ENCODE data around the gene IL5RA.

Gene IL5RA, protein sequence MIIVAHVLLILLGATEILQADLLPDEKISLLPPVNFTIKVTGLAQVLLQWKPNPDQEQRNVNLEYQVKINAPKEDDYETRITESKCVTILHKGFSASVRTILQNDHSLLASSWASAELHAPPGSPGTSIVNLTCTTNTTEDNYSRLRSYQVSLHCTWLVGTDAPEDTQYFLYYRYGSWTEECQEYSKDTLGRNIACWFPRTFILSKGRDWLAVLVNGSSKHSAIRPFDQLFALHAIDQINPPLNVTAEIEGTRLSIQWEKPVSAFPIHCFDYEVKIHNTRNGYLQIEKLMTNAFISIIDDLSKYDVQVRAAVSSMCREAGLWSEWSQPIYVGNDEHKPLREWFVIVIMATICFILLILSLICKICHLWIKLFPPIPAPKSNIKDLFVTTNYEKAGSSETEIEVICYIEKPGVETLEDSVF

DNA sequence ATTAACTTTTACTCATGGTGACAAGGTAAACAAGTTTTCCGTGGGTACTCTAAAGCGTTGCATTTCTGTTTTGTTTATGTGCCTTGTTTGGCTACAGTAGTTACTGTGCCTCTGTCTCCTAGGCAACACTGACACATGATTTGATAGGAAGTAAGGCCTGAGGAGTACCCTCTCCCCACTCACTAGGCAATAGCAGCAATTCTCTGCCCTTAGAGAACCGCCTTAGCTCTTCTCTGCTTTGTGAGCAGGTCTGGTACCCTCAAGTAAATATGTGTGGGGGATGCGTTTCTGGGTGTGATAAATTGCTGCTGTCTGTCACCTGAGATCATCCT is at the start of gene IL5RA:
TSS of gene IL5RA (minus strand) at position 76 of the 332 bp plus-strand sequence. CDS start 5,390 bp downstream, outside the sequence.
- DNase-seq: no peak

DNA sequence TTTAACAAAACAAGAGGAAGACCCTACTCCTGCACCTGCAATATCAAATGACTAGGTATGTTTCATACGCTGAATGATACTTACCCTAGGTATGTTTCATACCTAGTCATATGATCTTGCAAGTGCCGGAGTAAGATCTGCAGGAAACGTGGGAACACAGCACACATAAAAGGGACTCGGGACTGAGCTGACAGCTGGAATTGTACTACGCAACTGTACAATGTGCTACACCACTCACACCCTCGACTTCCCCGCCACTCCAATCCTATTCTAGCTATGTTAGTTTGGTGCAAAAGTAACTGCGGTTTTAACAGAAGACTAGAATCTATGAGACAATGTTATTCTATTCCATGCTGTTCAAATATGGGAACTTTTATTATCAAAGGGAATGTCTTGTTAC is 47.3 kb upstream of the IL5RA start:
- DNase-seq: no peak

DNA sequence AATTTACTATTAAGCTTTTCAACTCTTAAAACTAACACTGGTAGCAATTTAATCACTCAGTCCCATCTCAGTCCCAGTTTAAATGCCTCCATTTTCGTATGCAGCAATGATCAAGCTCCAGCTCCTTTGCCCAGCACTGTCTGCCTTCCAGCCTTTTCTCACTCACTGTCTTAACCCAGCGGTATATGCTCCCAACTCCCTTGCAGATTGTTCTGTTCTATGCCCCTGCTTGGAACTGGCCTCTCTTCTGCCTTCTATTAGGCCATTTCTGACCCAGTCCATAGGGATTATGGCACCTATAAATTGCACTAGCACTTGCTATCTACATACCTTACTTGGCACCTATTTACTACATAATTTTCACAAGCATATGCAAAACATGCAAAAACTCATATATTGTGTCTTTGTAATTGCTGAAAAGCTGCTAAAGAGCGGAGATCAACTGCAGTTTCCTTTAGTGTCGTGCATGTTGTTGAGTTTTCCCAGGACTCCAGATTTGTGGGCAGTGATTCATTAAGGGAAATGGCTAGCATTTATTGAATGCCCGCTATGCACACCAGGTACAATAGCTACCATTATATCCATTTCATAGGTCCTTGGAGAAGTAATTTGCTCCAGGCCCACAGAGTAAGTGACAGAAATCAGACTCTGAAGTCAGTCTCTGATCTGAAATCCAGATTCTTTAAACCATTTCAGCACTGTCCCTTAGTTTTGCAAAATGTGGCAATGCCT is 44.9 kb upstream of the IL5RA start:
- DNase-seq: no peak

DNA sequence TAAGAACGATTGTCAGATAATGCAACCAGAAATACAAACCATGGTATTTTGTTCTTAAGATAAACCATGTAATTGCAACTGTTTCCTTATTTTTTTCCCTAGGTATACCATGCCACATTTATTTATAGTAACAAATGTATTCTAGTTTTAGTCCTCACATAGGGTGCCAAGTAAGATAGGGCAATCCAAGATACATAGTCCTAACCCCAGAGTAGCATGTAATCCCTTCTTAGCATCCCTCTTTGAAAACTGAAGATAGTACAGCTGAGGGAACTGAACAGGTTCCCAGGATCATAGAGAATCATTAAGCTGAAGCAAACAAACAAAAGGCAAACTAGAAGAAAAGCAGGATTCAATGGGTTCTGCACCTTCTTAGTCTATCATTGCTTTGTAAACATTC is 41.3 kb upstream of the IL5RA start:
- DNase-seq: no peak

DNA sequence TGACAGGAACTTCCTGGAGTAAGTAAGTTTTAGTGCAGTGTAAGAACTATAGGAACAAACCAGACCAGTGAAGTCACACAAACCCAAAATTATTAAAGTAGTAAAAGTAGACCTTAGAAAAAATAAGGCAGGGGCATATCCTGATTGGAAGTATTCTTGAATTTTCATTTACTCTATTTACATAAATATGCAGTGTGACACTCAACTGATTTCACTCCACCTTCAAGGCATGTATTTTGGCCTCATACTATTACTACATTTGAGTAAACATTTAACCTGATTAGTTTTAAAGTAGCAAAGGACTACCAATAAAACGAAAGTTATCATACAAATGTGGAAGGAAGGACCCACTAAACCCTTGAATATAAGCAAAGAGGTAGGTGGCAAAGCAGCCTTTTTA is 39.4 kb upstream of the IL5RA start:
- DNase-seq: no peak

DNA sequence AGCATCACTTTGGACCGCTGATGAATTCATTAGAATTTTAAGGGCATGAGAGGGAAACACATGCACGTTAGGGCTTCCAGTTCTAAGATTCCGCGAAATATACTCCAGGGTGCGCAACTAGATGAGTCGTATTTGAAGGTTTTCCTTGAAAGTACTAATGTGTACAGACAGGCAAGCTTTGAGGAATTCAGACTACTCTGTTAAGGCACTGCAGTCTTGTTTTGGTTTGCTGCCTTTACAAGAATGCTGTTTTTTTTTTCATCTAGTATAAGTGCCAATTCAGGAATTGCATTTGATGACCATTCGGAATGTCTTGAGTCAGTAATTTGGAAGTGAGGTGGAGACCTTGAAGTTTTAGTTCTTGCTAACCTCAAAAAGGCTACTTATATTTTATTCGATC is 35.7 kb upstream of the IL5RA start:
- peak; percentile 30 for DNase-seq

DNA sequence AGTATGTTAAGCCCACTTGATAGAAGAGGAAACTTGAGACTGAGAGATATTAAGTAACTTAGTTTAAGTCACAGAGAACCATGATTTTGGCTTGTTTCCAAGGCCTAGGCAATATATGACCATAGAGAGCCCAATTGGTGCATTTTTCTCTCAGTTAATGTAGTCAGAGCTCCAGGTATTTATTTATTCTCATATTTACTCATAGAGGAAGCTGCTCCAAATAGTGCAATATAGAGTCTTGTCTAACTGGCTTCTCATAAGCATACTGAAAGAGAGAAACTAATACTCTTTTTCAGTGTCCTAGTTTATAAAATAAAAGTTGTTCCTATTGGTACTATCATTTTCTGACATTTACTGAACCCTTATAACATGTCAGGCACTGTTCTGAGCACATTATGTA is 31.8 kb upstream of the IL5RA start:
- no peak for DNase-seq

DNA sequence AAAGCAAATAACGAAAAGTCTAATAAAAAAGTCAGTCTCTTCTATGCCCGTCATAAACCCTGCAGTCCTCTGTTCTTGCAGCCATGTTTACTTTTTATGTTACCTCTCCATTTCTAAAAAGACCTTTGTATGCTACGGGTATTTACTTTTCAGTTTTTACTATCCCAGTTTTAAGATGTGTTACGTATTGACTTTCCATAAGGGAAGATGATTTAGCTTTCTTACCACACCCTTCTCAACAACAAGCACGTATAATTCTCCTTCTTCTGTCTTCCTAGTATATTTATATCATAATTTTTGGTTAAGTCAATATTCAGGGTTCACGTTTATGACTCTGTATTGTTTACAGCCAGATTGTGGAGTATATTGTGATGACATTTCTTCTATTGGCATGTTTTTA is 27.4 kb upstream of the IL5RA start:
- DNase-seq: no peak

DNA sequence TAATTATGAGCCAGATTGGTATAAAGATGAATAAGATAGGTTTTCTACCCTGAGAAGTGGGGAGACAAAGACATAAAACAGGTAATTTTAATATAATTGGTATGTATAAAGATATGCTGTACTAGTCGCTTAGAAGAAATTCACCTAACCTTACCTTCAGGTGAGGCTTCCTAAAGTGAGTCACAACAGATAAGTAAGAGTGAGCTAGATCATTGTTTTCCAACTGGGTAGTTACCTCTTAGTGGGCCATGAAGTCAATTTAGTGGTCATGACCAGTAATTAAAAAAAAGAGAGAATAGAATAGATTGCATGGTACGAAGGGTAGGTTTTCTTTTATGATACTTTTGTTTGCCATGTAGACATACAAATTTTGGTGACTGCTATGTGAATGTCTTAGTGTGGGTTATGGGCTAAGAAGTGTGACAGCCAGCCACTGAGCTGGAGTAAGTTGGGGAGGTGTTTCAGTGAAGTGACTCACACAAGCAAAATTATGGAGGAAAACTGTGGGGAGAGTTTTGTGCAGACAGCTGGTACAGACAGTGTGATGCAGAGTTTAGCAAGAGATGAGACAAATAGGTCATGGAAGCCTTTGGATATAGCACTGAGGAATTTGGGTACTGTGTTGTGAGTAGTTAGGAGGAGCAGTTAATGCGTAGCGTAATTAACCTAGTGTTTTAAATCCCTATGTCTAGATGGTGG is 24.7 kb upstream of the IL5RA start:
- DNase-seq: peak; percentile 7

DNA sequence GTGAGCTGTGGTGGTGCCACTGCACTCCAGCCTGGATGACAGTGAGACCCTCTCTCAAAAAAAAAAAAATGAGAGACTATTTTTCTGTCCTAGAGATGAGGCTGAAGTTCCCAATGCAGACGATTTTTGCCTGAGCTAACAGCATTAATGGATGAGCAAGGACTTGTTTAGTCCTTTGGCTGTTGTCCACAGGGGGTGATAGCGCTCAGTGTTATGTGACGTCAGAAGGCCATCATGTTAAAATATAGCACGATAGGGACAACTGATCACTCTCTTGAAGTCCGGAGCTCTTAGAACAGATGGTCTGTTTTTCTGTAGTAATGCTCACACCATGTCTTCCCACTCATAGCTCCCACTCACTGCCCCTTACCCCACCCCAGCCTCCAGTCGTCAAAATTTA is 23.3 kb upstream of the IL5RA start:
- no peak for DNase-seq

DNA sequence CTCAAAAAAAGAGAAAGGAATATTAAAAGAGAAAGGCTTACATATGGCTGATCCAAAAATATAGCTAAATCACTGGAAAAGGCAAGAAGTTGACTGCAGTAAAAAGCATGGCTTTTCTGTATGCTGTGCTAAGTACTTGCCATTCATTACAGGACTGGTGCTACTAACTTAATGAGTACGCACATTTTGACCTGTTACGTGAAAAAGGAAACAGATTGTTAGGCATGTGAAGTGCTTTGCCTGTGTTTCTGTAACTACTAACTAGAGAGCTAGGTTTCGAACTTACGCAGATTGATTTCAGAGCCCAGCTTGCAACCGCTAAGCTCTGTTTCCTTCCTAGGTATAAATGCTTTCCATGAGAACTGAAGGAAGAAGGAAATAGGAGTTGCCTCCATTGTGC is 19.4 kb upstream of the IL5RA start:
- DNase-seq: no peak

DNA sequence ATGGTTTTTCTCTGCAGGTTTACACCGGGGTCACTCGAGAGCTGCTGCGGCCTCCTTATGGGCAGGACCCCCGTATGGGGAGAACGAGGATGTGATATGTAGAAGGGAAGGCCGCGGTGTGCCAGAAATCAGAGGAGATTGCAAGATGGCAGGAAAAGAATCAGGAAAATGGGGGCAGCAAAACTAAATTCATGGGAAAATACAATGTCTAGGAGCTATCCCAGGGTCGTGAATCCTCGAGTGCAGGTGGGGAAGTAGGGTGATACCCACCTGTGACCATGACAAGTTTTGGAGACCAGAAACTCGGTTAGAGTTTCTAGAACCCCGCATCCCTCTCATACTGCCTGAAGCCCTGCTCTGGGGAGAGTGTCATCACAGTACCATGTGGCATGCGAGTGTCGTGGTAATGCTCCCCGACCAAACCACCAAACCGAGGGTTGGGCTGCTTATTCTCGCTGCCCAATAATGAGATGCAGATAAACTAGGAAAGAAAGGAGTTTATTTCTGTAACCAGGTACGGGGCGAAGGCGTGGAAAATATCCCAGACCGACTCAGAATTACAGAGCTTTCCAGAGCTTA is 17.3 kb upstream of the IL5RA start:
- peak; percentile 26 for DNase-seq

DNA sequence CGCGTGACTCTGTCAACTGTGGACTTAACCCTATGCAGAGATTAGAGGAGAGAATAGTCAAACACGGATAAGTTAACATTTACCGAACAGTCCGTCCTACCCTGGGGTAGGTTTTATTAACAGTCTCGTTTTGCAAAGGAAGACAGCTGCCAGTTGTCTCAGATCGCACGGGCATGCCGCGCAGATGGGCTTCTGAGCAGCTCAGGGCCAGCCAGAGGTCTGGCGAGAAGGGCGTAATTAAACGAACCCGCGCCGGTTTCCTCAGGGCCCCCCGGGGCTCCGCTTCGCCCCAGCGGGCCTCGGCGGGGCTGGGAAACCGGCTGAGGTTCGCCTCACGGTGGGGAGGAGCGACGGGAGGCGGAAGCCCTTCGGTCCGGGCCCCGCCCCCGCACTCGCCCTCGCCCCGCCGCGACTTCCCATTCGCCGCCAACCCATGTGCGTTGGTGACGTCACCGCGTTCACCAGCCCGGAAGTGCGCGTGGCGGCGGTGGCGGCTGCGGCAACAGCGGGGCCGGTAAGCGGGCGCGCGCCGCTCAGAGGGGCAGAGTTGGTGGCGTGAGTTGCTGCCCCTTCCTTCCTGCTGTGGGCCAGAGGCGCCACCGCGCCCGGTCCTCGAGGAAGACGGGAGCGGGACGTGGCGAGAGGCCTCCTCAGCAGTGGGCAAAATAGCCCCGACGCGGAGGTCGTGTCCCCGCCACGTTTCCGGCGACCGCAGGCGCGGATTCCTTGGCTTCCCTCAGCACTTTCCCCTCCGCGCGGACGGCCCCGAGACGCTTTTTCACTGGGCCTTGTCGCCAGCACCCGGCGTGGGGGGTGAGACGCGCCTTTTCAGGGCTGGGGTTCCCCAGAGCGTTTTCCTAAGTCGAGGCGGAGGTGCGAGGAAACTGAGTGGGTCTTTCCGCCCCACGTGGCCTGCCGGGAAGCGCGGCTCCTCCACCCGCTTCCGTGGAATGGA is 16.6 kb upstream of the IL5RA start, which contains the start of gene TRNT1:
TSS of gene TRNT1 (plus strand) at position 464 of the 955 bp plus-strand sequence. CDS start 2,101 bp downstream, outside the sequence.
- DNase-seq: peak; percentile 94

DNA sequence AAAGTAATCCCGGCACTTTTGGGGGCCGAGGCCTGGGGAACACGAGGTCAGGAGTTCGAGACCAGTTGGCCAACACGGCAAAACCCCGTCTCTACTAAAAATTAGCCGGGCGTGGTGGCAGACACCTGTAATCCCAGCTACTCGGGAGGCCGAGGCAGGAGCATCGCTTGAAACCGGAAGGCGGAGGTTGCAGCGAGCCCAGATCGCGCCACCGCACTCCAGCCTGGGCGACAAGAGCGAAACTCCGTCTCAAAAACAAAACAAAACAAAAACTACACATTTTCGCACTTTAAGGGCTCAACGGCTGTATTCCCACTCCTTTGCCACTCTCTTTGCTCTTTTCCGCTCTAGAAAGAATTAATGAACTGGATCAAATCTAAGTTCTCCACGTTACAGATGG is 15.8 kb upstream of the IL5RA start:
- DNase-seq: no peak

DNA sequence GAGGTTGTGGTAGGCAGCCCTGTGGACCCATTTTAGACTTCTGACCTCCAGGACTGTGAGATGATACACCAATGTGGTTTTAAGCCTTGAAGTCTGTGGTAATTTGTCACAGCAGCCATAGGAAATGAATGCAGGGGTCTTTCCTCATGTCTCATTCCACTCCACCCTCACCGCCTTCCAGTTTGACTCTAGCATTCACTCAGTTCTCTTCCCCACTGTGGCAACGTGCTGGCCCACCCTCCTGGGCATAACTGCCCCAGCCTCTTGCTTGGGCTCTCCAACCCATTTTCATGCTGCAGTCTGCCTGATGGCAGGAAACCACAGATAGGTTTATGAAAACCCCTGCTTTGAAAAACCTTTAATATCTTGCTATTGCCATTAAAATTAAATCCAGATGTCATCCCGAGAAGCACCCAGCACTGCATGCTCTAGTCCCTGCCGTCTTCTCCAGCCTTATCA is 9.2 kb upstream of the IL5RA start:
- DNase-seq: peak; percentile 12

DNA sequence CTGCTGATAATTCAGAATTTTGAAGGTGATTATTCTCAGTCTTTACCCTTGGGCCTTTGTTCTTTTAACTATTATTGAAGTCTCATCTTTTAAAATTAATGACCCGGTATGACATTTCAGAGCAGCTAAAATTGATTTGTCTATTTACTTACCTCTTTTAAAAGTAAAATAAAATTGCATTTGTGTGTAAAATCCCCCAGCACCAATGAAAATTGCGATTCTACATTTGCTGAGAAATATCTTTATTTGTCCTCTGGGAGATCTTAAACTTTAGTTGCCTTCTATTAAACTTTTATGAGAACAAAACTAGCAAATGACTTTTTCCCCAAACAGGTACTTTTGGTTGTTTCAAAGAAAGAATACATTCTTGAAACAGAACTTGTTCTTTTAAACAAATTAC is 7.5 kb upstream of the IL5RA start:
- DNase-seq: no peak

DNA sequence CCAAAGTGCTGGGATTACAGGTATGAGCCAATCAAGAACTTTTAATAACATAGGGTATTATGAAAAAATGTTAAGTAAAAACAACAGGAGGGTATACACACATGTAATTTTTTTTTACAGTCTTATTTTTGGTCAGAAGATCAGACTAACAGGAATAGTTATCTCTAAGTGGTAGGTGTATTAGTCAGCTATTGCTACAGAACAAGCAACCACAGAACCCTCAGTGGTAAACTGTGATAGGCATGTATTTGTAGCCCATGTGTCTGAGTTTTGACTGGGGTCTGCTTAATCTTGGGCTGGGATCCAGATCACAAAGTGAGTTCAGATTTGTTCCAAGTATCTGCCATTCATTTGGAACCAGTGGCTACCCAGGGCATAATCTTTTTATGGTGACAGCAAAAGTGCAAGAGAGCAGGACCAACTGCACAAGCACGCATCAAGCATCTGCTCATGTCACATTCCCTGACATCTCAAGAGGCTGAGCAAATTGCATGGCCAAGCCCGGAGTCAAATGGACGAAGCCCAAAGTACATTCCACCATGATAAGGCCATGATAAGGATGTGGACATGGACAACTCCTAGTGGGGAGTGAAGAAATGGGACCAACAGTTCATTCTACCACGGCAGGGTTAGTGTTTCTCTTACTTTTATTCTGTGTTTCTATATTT is 3.0 kb upstream of the IL5RA start:
- DNase-seq: no peak

DNA sequence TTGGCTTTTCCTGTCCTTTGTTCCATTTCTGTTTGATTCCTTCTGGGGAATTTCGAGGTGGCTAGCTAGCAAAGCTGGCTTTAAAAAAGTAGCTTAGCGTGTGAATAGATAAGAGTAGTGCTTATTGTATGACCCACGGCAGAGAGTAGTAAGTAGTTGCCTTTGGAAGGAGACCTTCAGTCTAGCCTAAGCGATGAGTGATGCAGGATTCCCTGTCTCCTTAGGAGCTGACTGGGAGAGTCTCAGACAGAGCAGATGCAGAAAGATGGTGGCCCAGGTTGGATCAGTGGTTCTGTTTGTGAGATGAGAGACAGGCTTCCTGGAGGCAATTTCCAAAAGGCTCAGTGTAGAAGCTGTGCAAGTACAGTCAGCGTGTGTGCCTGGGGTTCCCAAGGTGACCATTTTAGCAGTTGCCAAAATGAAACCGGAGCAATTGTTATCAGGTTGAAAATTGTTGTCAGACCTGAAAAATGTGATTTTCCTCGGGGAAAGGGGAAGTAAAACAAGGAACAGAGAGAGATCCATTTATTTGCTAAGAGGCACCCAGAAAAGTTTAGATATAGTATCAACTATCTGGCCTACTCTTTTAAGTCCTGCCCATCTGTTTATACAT is 681 bp upstream of the IL5RA start:
- no peak for DNase-seq

DNA sequence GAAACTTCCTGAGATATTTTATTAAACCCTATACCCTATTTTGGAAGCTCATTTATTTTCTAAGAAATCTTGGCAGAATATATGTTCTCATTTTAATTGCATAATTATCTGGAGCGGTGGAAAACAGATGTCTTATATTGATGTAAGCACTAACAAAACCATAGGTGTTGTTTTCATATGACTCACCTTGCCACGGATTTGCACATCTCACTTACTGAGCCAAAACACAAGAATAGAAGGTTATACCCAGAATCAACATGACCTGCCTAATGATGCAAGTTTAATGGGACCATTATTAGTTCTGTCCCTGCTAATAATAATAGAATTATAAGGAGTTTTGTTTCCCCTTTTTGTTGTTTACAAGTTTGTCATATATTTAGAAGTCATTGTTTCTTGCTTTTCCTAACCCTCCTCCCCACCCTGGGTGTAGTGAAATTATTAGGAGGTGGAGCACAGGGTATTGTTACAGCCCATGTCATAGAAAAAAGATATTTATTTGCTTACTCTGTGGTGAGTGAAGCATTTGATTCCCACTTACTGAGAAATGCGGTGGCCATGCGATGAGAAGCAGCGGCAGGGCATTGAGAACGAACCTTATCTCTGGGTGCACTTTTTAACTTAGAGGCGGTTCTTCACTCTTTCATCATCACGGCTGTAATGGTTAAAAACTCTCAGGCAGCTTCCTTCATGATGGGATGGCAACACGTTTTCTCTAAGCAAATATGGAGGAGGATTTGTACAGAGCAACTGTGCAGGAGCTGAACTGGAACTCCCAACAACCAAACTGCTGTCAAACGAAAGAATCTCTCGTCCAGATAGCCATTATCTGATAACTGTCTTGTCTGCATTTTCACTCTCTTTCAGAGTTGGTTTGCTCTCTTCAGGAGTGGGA is 521 bp downstream of the IL5RA start:
- DNase-seq: no peak

DNA sequence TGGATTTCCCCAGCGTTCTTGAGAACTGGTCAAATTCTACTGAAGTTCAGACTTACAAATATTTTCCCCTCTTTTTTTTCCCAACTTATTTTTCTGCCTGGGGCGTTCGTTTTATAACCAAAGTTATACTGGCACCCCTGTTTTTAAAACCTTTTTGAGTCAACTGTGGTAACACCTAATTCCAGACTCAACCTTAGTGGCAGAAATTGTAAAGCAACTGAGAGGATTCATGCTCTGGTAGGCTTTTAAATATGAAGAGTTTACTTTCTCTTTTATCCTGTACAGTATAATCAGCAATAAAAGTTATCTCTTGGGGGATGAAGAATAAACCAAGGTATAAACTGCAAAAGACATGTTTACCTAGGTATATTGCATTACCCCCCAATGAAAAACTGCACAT is 2.3 kb downstream of the IL5RA start:
- no peak for DNase-seq

All from fibroblast of skin of right biceps (primary cell).